SK-N-MC (cell line): ENCODE measurements around the gene CYP4X1.
"Not testable (repeated sequence)": the region's sequence is repeated elsewhere in the genome, so short reads cannot be mapped to it uniquely, and the experiment has no call there.

Source experiments
- FOXP2 ChIP-seq: optimal IDR thresholded peaks from 2 replicates; pipeline ENCODE3; 2011; ENCODE audit warnings: mild to moderate bottlenecking, moderate library complexity; ENCODE audit not compliant: insufficient read depth; ENCODE audit errors: extremely low read length, control extremely low read depth
- POLR2AphosphoS5 ChIP-seq: IDR thresholded peaks from 2 replicates; pipeline ENCODE4 v1.6.1; 2012; ENCODE audit warnings: mild to moderate bottlenecking, low read depth, low read length, borderline replicate concordance

DNA sequence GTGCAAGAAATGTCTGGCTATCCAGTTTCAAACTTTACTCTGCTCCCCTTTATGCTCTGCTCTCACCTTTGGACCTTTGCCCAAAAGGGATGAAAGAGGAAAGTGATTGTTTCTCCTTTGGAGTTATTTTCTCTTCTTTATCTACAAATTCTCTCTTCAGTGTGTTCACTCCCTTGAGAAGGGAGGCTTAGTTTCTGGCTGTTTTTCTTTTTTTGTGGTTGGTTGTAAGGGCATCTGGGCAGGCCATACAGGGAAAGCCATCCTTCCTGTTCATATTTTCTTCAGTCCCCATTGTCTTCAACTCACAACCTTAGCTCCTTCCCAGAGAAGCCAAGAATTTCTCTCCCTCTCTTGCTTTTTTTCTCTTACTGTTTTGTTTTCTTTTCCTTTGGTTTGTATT is 46.0 kb downstream of the CYP4X1 start:
- not testable (repeated sequence) for TF ChIP-seq FOXP2, POLR2AphosphoS5
